ENCODE data around the gene DMD.

GRCh38 chrX:32825009-32825408 is 386.3 kb downstream of the DMD start:
- TF ChIP-seq CTCF (conservative IDR thresholded peaks at IDR 0.05) = no peak
- no peak for TF ChIP-seq ZFX (IDR thresholded peaks at IDR 0.05)

Measured in C4-2B (cell line).